ENCODE results near the gene PCGF6. TPM values are rescaled to one million over a fixed set of nuclear protein-coding genes. Genes with fewer than 3 reads are reported as not detected.

The PCGF6 gene
- total RNA-seq, 6 donors from 2014 or later, result 6.0 to 10.9 (median 6.7) TPM

DNA sequence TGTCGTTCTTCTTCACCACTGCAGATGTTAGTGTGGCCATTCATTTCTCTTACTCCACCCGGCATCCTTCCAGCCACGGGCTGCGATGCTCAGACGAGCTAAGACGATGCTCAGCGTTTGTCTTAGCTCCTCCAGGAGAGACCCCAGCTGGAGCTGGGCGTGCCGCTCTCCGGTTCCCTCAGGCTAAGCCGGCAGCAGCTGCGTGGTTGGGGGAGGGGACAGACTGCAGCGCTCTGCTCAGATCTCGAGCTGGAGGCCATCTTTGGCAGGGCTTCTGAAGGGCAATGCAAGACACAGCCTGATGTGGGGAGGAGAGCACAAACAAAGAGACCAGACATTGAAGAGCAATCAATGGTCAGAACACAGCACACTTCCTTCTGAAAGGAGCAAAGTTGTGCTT, 69.2 kb downstream of the PCGF6 start:
- no peaks in the 10 kb centered on the region for H3K36me3 ChIP-seq
- no peak overlapping the region for H3K27ac ChIP-seq
- H3K4me1 ChIP-seq, result peaks cover 8 to 17% (median 12%) of the 10 kb centered on the region in 4 donors
- H3K4me3 ChIP-seq, result no peak overlapping the region
- DNase-seq, result no peak
- H3K27me3 ChIP-seq, result peaks cover 0 to 24% (median 19%) of the 10 kb centered on the region in 4 donors
- ATAC-seq (ENCODE audit: low FRiP score in 2 of 2), result peak in 1 of 2 donors; percentile 15
- no peaks in the 10 kb centered on the region for H3K9me3 ChIP-seq
- TF ChIP-seq POLR2A (IDR thresholded peaks at IDR 0.05) (no peak), EP300 (IDR thresholded peaks at IDR 0.05) (no peak), POLR2AphosphoS5 (IDR thresholded peaks at IDR 0.05) (no peak)
- TF ChIP-seq, protein P1, sequence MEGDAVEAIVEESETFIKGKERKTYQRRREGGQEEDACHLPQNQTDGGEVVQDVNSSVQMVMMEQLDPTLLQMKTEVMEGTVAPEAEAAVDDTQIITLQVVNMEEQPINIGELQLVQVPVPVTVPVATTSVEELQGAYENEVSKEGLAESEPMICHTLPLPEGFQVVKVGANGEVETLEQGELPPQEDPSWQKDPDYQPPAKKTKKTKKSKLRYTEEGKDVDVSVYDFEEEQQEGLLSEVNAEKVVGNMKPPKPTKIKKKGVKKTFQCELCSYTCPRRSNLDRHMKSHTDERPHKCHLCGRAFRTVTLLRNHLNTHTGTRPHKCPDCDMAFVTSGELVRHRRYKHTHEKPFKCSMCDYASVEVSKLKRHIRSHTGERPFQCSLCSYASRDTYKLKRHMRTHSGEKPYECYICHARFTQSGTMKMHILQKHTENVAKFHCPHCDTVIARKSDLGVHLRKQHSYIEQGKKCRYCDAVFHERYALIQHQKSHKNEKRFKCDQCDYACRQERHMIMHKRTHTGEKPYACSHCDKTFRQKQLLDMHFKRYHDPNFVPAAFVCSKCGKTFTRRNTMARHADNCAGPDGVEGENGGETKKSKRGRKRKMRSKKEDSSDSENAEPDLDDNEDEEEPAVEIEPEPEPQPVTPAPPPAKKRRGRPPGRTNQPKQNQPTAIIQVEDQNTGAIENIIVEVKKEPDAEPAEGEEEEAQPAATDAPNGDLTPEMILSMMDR (IDR thresholded peaks at IDR 0.05), result no peak
- WGBS, 2 donors, result 3 to 5% methylated on average over 9 to 14 of the region's 14 CpGs

DNA sequence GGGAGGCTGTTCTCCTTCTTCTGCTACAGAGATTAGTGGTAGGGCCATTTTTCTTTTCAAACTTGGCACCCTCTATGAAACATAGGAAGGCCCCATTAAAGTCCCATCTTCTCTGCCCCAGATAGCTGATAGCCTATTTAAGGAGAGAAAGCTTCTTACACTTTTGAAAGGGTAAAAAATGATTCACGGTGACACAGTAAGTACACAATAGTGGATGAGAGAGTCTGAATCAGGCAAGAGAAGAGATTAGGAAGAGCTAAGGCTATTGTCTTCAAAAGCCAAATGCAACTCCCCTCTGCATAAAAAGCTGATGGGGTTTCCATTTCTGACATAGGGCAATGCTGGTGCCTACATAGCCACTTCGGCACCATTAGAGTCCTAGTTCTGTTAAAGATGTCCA, 70.4 kb downstream of the PCGF6 start:
- TF ChIP-seq POLR2AphosphoS5 (IDR thresholded peaks at IDR 0.05) (no peak), EP300 (IDR thresholded peaks at IDR 0.05) (no peak), POLR2A (IDR thresholded peaks at IDR 0.05) (no peak)
- TF ChIP-seq, protein P1 (IDR thresholded peaks at IDR 0.05), result no peak
- no peak overlapping the region for H3K4me3 ChIP-seq
- no peak for DNase-seq
- peaks cover 0 to 31% (median 22%) of the 10 kb centered on the region in 4 donors for H3K27me3 ChIP-seq
- no peaks in the 10 kb centered on the region for H3K36me3 ChIP-seq
- ATAC-seq (ENCODE audit: low FRiP score in 2 of 2), result no peak
- WGBS, 2 donors, result 88 to 94% methylated on average over 2 of the region's 2 CpGs
- no peak overlapping the region for H3K27ac ChIP-seq
- H3K4me1 ChIP-seq, result peaks cover 8 to 22% (median 13%) of the 10 kb centered on the region in 4 donors
- no peaks in the 10 kb centered on the region for H3K9me3 ChIP-seq

DNA sequence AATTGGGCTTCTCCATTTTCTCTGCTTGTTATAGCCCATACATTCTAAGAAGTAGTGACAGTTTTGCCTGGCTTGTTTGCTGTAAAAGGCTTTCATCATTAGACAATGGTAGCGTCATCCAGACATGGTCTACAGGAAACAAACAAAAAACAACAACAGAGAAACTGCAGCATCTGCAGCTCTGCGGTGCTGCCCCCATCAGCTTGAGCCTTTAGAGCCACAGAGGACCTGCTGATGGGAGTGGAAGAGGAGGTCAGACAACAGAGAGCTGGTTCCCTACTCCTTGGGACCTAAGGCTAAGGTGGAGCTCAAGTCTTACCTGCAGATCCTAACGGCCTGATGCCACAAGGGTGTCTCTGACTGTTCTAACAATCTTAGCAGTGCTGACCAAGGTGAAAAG, 70.9 kb downstream of the PCGF6 start:
- Histone ChIP-seq H3K4me1 (peaks cover 8 to 22% (median 13%) of the 10 kb centered on the region in 4 donors), H3K9me3 (no peaks in the 10 kb centered on the region), H3K4me3 (no peak overlapping the region), H3K36me3 (no peaks in the 10 kb centered on the region), H3K27ac (no peak overlapping the region), H3K27me3 (peaks cover 0 to 31% (median 22%) of the 10 kb centered on the region in 4 donors)
- TF ChIP-seq EP300 (IDR thresholded peaks at IDR 0.05), result no peak
- TF ChIP-seq POLR2A (IDR thresholded peaks at IDR 0.05), result no peak
- TF ChIP-seq, protein P1 (IDR thresholded peaks at IDR 0.05), result no peak
- no peak for TF ChIP-seq POLR2AphosphoS5 (IDR thresholded peaks at IDR 0.05)
- ATAC-seq (ENCODE audit: low FRiP score in 2 of 2) (no peak), DNase-seq (no peak)
- WGBS, 2 donors, result 67 to 82% methylated on average over 3 of the region's 3 CpGs

DNA sequence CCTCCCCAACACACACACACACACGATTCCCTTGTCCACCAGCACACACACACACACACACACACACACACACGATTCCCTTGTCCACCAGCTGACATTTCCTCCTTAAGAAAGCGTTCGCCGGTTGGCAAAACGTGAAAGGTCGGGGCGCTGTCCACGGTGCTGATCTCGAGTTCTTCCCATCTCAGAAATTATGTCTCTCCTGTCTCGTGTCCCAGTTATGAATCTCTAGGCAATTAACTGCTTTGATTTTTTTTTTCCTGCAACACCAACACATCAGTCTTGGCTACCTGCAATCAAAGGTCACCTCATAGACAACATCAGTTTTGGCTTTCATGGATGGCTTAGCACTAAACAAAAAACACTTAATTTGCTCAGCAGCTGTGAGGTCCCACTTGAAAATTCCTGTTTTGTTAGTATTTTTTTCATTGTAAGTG, 72.1 kb downstream of the PCGF6 start:
- Histone ChIP-seq H3K4me3 (no peak overlapping the region), H3K9me3 (no peaks in the 10 kb centered on the region), H3K4me1 (peaks cover 8 to 22% (median 13%) of the 10 kb centered on the region in 4 donors), H3K36me3 (no peaks in the 10 kb centered on the region), H3K27ac (no peak overlapping the region), H3K27me3 (peaks cover 0 to 31% (median 22%) of the 10 kb centered on the region in 4 donors)
- DNase-seq (no peak), ATAC-seq (ENCODE audit: low FRiP score in 2 of 2) (peak; percentile 16 to 21)
- WGBS, 2 donors, result 4 to 7% methylated on average over 11 of the region's 11 CpGs
- TF ChIP-seq POLR2AphosphoS5 (IDR thresholded peaks at IDR 0.05) (no peak), POLR2A (IDR thresholded peaks at IDR 0.05) (no peak), EP300 (IDR thresholded peaks at IDR 0.05) (no peak)
- TF ChIP-seq, protein P1 (IDR thresholded peaks at IDR 0.05), result no peak

DNA sequence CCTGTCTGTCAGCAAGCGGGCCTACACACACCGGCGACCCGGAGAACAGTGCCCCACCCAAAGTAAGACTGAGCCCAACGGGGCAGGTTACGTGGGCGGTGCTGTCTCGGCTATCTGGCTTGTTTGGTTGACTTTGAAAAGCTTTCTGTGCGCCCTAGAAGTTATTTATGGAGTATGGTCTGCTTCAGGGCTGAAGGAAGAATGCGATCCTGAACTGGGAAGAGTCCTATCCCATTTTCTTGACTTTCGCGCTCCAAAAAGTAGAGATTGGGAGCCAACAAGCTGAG, 72.5 kb downstream of the PCGF6 start:
- no peak overlapping the region for H3K27ac ChIP-seq
- H3K27me3 ChIP-seq, result peaks cover 0 to 31% (median 22%) of the 10 kb centered on the region in 4 donors
- ATAC-seq (ENCODE audit: low FRiP score in 2 of 2), result no peak
- peaks cover 8 to 22% (median 13%) of the 10 kb centered on the region in 4 donors for H3K4me1 ChIP-seq
- DNase-seq, result peak in 1 of 2 donors; percentile 20
- no peak overlapping the region for H3K4me3 ChIP-seq
- no peaks in the 10 kb centered on the region for H3K36me3 ChIP-seq
- 35 to 43% methylated on average over 9 to 12 of the region's 12 CpGs for WGBS, 2 donors
- TF ChIP-seq EP300 (IDR thresholded peaks at IDR 0.05), result no peak
- TF ChIP-seq, protein P1 (IDR thresholded peaks at IDR 0.05), result no peak
- TF ChIP-seq POLR2AphosphoS5 (IDR thresholded peaks at IDR 0.05), result no peak
- no peak for TF ChIP-seq POLR2A (IDR thresholded peaks at IDR 0.05)
- H3K9me3 ChIP-seq, result no peaks in the 10 kb centered on the region

Measured in upper lobe of left lung (tissue), 6 donors.